Prostate gland (tissue), 2 donors: ENCODE results near the gene CT45A8.
"Not testable (repeated sequence)": the region's sequence is repeated elsewhere in the genome, so short reads cannot be mapped to it uniquely, and the experiment has no call there.

ENCODE experiments used
- POLR2A ChIP-seq: fragments of 450-650 bp; IDR thresholded peaks from one replicate; pipeline ENCODE4 v1.6.1; 2016; ENCODE audit warnings: antibody characterized with exemption, mild to moderate bottlenecking
- TF ChIP-seq, protein P1 (sequence below), 4 experiments: fragments of 200-600 bp in 2 of 4; fragments of 450-650 bp in 2 of 4; sonication (generic) in 2 of 4; IDR thresholded peaks; 1 replicate in 3 of 4; 2 replicates in 1 of 4; pipeline ENCODE4 v1.5.1; 2016 to 2019; ENCODE audit warnings: antibody characterized with exemption in 4 of 4, mild to moderate bottlenecking in 2 of 4, moderate library complexity in 2 of 4

- TF ChIP-seq, protein P1, sequence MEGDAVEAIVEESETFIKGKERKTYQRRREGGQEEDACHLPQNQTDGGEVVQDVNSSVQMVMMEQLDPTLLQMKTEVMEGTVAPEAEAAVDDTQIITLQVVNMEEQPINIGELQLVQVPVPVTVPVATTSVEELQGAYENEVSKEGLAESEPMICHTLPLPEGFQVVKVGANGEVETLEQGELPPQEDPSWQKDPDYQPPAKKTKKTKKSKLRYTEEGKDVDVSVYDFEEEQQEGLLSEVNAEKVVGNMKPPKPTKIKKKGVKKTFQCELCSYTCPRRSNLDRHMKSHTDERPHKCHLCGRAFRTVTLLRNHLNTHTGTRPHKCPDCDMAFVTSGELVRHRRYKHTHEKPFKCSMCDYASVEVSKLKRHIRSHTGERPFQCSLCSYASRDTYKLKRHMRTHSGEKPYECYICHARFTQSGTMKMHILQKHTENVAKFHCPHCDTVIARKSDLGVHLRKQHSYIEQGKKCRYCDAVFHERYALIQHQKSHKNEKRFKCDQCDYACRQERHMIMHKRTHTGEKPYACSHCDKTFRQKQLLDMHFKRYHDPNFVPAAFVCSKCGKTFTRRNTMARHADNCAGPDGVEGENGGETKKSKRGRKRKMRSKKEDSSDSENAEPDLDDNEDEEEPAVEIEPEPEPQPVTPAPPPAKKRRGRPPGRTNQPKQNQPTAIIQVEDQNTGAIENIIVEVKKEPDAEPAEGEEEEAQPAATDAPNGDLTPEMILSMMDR (IDR thresholded peaks at IDR 0.05): not testable (repeated sequence)
- not testable (repeated sequence) for TF ChIP-seq POLR2A
These were observed 51.7 kb downstream of the CT45A8 start, which contains the start of gene CT45A6 for GRCh38 chrX:135802687-135803086.
